Omental fat pad (tissue), 4 donors: ENCODE results near the gene HAAO. TPM values are rescaled to one million over a fixed set of nuclear protein-coding genes. Genes with fewer than 3 reads are reported as not detected.

ENCODE experiments used
- ATAC-seq: fragments of 150-250 bp; one replicate; pipeline ENCODE4 v1.9.1; 2016; ENCODE audit warnings: mild to moderate bottlenecking, moderate library complexity; ENCODE audit not compliant: low FRiP score
- DNase-seq: peaks from one replicate; pipeline ENCODE4 v3.0.0-alpha.2; 2019; ENCODE audit warnings: low spot score
- CTCF ChIP-seq, 3 donors: fragments of 450-650 bp; IDR thresholded peaks; one replicate each; pipeline ENCODE4 v1.5.1; 2016 to 2017; ENCODE audit warnings: antibody characterized with exemption in 3 of 3, mild to moderate bottlenecking in 3 of 3, moderate library complexity in 2 of 3
- total RNA-seq, 4 donors: library from RNA; depleted of rRNA; stranded (reverse); fragments of >200 nt; gene quantifications; one replicate each; pipeline ENCODE4 v1.1.0, GENCODE V29; 2016

HAAO gene
- total RNA-seq, 4 donors from 2014 or later, result 3.0 to 7.2 (median 3.9) TPM

DNA sequence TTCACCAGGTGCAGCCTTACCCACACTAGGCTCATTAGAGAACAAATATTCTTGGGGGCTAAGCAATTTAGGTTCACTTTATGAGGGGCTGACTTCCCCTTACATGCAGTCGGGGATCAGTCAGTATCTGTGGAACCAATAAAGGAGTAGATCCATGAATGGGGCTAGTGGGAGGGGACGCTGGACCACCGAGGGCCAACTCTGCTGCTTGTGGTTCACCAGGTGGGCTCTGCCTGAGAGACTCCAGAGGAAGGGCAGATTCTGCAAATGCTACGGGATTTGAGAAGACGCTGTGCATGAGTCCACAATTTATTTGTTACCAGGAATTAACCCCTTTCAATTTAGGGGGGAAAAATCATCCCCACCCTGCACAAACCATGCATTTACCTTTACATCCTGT lies 15.9 kb upstream of the HAAO start:
- ATAC-seq (no peak), DNase-seq (no peak)
- TF ChIP-seq CTCF (IDR thresholded peaks at IDR 0.05), result no peak

- DNase-seq, result no peak
- TF ChIP-seq CTCF (IDR thresholded peaks at IDR 0.05), result no peak
- ATAC-seq, result no peak
Measured at GRCh38 chr2:42806786-42807185, 14.4 kb upstream of the HAAO start.

- TF ChIP-seq CTCF (IDR thresholded peaks at IDR 0.05), result no peak
- DNase-seq (no peak), ATAC-seq (no peak)
Measured at GRCh38 chr2:42804891-42805290, 12.5 kb upstream of the HAAO start.

- DNase-seq (no peak), ATAC-seq (no peak)
- TF ChIP-seq CTCF (IDR thresholded peaks at IDR 0.05), result no peak
Measured at GRCh38 chr2:42804338-42804737, 12.0 kb upstream of the HAAO start.

GRCh38 chr2:42802150-42802549 lies 9.8 kb upstream of the HAAO start:
- ATAC-seq (no peak), DNase-seq (no peak)
- TF ChIP-seq CTCF (IDR thresholded peaks at IDR 0.05), result no peak

GRCh38 chr2:42801381-42801780 lies 9.0 kb upstream of the HAAO start:
- no peak for ATAC-seq

More at GRCh38 chr2:42801381-42801780, 9.0 kb upstream of the HAAO start:
- DNase-seq, result no peak
- TF ChIP-seq CTCF (IDR thresholded peaks at IDR 0.05), result no peak
